Liver (tissue), 3 donors: ENCODE measurements around the gene RIMS3.

Experiments used
- CTCF ChIP-seq: fragments of 150-350 bp; IDR thresholded peaks from 2 replicates; pipeline ENCODE4 v1.5.1; 2017; ENCODE audit warnings: improper control_type of control experiment, low read depth, low read length; ENCODE audit not compliant: missing input control
- GABPA ChIP-seq, 2 donors: IDR thresholded peaks in 1 of 2; conservative IDR thresholded peaks in 1 of 2; 2 replicates each; pipeline ENCODE4 v1.6.1; 2016; ENCODE audit warnings: antibody characterized with exemption in 2 of 2, mild to moderate bottlenecking in 1 of 2, moderate library complexity in 1 of 2
- RAD21 ChIP-seq, 2 donors: IDR thresholded peaks; 2 replicates each; pipeline ENCODE4 v1.6.1; 2016; ENCODE audit warnings: antibody characterized with exemption in 2 of 2, mild to moderate bottlenecking in 2 of 2
- REST ChIP-seq: IDR thresholded peaks from 2 replicates; pipeline ENCODE4 v1.6.1; 2016; ENCODE audit warnings: antibody characterized with exemption, mild to moderate bottlenecking
- YY1 ChIP-seq: IDR thresholded peaks from 2 replicates; pipeline ENCODE4 v1.6.1; 2016; ENCODE audit warnings: antibody characterized with exemption, mild to moderate bottlenecking
- ZBTB33 ChIP-seq: IDR thresholded peaks from 2 replicates; pipeline ENCODE4 v1.6.1; 2016; ENCODE audit warnings: antibody characterized with exemption
- TF ChIP-seq, protein P1 (sequence below): IDR thresholded peaks from 2 replicates; pipeline ENCODE4 v1.6.1; 2016; ENCODE audit warnings: antibody characterized with exemption
- donor health status: healthy.
- donor health status: healthy.

DNA sequence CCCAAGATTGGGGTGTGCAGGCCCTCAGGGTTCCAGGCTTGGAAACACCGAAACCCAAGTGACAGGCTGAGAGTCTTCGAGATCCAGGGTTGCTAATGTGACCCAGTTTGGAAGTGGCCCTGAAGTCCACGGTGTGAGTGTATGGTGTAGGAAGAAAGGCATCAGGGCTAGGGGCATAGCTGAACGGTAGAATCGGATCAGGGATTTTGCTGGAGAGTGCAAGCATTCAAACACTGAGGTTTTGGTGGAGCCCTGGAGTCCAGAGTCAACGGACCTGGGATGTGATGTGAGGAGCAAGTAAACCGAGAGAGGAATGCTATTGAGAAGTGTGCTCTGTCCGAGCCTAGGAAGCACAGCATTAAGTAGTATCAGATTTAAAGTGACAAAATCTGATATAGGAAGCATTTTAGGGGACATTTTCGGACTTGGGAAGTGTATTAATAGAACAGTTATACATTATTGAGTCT lies 27.0 kb upstream of the RIMS3 start:
- TF ChIP-seq RAD21 (IDR thresholded peaks at IDR 0.05): no peak
- TF ChIP-seq, protein P1, sequence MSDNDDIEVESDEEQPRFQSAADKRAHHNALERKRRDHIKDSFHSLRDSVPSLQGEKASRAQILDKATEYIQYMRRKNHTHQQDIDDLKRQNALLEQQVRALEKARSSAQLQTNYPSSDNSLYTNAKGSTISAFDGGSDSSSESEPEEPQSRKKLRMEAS: no peak
- TF ChIP-seq CTCF: no peak
- no peak for TF ChIP-seq GABPA (IDR thresholded peaks at IDR 0.05 in 1 of 2, conservative IDR thresholded peaks at IDR 0.05 in 1 of 2)
- no peak for TF ChIP-seq ZBTB33
- TF ChIP-seq REST: no peak
- TF ChIP-seq YY1: no peak
